IPS-20b (cell line): Measurements from ENCODE around the gene ZFR.
"Not testable (repeated sequence)": the region's sequence is repeated elsewhere in the genome, so short reads cannot be mapped to it uniquely, and the experiment has no call there.

Experiments used
- H3K27ac ChIP-seq: one replicate; pipeline ENCODE4 v1.5.1; 2013; ENCODE audit warnings: low read length
- H3K27me3 ChIP-seq: 2 replicates; pipeline ENCODE4 v1.6.1; 2013; ENCODE audit warnings: mild to moderate bottlenecking, low read length, inconsistent platforms; ENCODE audit not compliant: insufficient read depth
- H3K36me3 ChIP-seq: 2 replicates; pipeline ENCODE4 v1.6.1; 2013; ENCODE audit warnings: low read depth, mild to moderate bottlenecking, inconsistent platforms, low read length, moderate library complexity; ENCODE audit not compliant: insufficient read depth
- H3K4me1 ChIP-seq: 2 replicates; pipeline ENCODE4 v1.6.1; 2013; ENCODE audit warnings: mild to moderate bottlenecking, control low read depth, inconsistent platforms, low read length, moderate library complexity; ENCODE audit not compliant: insufficient read depth
- H3K4me3 ChIP-seq: 2 replicates; pipeline ENCODE4 v1.5.1; 2013; ENCODE audit warnings: mild to moderate bottlenecking, low read length, inconsistent platforms
- H3K9ac ChIP-seq: 2 replicates; pipeline ENCODE4 v1.6.1; 2013; ENCODE audit warnings: low read depth, mild to moderate bottlenecking, inconsistent platforms, low read length, moderate library complexity
- H3K9me3 ChIP-seq: 2 replicates; pipeline ENCODE4 v1.6.1; 2013; ENCODE audit warnings: mild to moderate bottlenecking, low read depth, low read length, inconsistent platforms; ENCODE audit not compliant: insufficient read depth

The ZFR gene

DNA sequence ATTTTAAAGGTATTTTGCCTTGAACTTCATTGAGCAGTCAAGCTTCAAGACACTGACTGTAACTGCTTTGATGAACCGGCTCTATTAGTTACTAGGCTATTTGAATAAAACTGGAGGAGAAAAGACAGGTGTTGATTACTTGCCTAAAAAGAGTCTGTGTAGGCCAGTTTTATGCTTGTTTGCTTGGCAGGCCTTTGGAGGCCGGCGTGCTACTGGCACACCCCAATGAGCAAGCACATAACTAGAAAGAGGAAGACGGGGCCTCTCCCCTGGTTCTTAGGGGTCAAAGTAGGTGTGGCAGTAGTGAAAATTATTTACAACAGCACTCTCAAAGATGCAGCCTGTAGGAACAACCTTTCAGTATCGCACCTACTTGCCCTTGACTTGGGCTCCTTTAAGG is 2.1 kb upstream of the ZFR start:
- H3K9me3 ChIP-seq = no peaks in the 10 kb centered on the region
- peaks cover 20% of the 10 kb centered on the region for H3K27me3 ChIP-seq
- H3K4me1 ChIP-seq = peaks cover 13% of the 10 kb centered on the region; the same call in 1 of the 2 replicates
- H3K4me3 ChIP-seq = no peak overlapping the region
- H3K36me3 ChIP-seq = no peaks in the 10 kb centered on the region
- no peak overlapping the region for H3K9ac ChIP-seq
- H3K27ac ChIP-seq = no peak overlapping the region

DNA sequence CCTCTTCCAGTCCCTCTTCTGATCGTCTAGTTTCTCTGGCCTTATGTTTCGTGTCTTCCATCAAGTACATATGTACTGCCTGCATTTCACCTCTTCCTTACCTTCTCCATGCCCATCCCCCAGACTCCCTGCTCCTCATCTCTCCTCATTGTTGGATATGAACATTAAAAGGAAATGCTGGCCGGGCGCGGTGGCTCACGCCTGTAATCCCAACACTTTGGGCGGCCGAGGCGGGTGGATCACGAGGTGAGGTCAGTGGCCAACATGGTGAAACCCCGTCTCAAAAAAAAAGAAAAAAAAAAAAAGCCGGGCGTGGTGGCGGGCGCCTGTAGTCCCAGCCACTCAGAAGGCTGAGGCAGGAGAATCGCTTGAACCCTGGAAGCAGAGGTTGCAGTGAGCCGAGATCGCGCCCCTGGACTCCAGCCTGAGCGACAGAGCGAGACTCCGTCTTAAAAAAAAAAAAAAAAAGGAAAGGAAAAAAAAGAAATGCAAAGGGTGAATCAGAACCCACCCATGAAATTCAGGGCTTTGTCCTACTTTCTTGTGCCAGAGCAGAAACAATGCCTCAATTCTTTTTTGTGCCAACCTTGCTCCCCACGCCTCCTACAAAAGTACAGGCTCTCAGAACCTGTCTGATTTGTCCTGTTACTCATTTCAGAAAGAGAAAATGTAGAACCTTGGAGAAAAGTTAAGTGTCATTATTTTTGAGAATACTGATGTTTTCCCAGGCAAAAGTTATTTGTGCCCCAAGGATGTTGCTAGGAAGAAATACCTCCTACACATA is 1.5 kb upstream of the ZFR start:
- no peak overlapping the region for H3K9ac ChIP-seq
- peaks cover 13% of the 10 kb centered on the region; the same call in 1 of the 2 replicates for H3K4me1 ChIP-seq
- no peak overlapping the region for H3K27ac ChIP-seq
- peak overlapping the region; percentile 82 for H3K4me3 ChIP-seq
- no peaks in the 10 kb centered on the region for H3K9me3 ChIP-seq
- peaks cover 20% of the 10 kb centered on the region for H3K27me3 ChIP-seq
- H3K36me3 ChIP-seq = no peaks in the 10 kb centered on the region

DNA sequence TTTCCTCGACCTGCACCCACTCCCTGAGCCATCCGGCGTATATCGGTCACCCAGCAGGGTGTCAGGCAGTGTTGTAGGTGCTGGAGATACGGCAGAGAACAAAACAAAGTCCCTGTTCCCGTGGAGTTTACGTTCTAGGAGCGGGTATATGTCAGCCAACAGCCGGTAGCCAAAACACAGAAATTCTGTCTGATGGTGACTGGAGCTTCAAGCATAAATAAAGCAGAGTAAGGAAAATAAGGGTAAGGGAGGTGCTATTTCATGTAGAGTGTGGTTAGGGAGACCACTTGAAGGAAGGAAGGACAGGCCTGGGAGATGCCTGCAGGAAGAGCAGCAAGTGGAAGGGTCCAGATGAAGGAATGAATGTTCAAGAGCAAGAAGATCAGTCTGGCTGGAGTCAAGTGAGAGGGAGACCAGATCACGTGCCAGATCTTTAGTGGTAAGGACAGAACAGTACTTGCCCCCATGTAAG is 783 bp upstream of the ZFR start:
- H3K4me1 ChIP-seq = peaks cover 13% of the 10 kb centered on the region; the same call in 1 of the 2 replicates
- no peaks in the 10 kb centered on the region for H3K9me3 ChIP-seq
- H3K4me3 ChIP-seq = peak overlapping the region; percentile 82
- no peak overlapping the region for H3K27ac ChIP-seq
- H3K9ac ChIP-seq = peak overlapping the region; percentile 85; the same call in 1 of the 2 replicates
- H3K36me3 ChIP-seq = no peaks in the 10 kb centered on the region
- peaks cover 20% of the 10 kb centered on the region for H3K27me3 ChIP-seq

DNA sequence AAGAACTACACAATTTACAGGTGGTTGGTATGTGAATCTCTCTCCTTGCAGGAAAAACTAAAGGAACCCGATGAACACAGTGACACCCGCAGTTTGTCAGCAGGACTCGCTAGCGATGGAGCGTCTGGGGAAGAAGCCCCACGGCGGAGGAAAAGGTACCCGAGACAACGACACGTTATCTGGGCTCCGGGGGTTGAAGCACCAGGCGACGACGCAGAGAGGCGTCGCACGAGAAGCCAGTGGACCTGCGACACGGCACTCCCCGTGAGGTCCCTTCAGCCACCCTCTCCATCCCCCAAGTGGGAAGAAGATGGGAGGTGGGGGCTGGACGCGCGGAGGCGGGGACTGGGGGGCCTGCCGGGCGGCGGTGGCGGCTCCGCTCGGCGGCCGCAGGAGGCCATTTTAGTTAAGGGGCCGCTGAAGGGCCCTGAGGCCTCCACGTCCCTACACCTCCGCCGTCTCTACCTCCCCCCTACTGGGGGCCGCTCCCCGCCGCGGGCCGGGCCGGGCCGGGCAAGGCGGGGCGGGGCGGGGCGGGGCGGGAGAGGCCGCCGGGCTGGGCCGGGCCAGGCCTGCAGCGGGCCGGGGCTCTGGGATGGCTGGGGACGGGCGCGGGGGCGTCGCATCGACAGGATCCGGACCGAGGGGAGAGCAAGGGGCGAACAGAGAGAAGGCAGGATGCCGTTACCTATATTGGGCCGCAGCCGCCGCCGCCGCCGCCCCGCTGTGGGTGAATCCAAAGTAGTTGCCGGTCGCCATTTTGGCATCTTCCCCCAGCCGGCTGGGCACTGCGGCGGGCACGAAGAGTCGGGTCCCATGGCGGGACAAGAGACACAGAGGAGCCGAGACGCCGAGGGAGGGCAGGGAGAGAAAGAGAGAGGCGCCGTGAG is 754 bp downstream of the ZFR start:
- Histone ChIP-seq H3K9me3 (no peaks in the 10 kb centered on the region), H3K4me3 (peak overlapping the region; percentile 83), H3K4me1 (peaks cover 21% of the 10 kb centered on the region; the same call in 1 of the 2 replicates), H3K36me3 (no peaks in the 10 kb centered on the region), H3K9ac (peak overlapping the region; percentile 85; the same call in 1 of the 2 replicates), H3K27me3 (peaks cover 20% of the 10 kb centered on the region), H3K27ac (peak overlapping the region; percentile 39)

DNA sequence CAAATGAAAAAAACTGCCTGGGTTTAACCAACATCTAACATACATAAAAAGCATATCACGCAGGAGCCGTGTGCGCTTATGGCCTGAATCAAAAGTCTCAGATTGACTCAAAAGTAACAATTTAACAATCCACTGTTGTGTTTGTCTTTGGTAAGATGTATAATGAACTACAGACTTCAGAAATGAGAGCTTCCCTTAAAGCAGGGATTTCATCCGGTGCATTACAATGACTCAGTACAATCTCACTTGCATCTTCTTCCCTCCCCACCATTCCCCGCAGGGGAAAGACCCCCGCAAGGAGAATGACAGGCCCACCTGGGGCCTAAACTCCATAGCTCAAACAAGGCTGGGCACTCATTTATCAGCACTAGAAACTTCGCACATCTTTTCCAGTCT is 1.4 kb downstream of the ZFR start:
- Histone ChIP-seq H3K36me3 (no peaks in the 10 kb centered on the region), H3K9ac (peak overlapping the region; percentile 47; the same call in 1 of the 2 replicates), H3K4me1 (peaks cover 21% of the 10 kb centered on the region; the same call in 1 of the 2 replicates), H3K4me3 (peak overlapping the region; percentile 83), H3K27ac (no peak overlapping the region), H3K9me3 (no peaks in the 10 kb centered on the region), H3K27me3 (peaks cover 20% of the 10 kb centered on the region)

DNA sequence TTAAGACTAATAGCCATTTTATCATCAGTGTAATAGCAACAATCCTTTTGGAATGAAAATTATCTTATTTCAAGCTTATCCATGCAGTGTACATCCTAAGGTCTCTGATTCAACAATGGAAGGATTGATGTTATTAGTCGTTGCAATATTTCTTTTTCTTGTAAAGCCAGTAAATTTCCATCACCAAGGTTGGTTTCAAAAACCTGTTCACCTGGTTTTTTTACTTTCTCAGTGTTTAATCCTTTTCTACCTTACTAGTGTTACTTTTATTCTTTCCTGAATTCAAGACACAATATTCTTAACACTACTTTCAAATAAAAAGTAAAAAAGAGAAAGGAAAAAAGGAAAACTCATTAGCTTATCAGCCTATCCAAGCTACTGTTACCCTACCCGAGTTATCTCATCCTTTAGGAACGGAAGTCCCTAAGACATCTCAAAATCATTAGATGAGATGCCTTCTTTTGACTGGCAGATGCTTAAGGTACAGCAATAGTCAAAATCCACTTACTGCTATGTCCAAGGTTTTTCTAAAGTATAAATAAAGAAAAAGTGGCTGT is 5.4 kb downstream of the ZFR start:
- no peak overlapping the region for H3K4me3 ChIP-seq
- no peak overlapping the region for H3K27ac ChIP-seq
- no peaks in the 10 kb centered on the region; the same call in 1 of the 2 replicates for H3K36me3 ChIP-seq
- H3K4me1 ChIP-seq = peaks cover 16% of the 10 kb centered on the region; the same call in 1 of the 2 replicates
- H3K9ac ChIP-seq = no peak overlapping the region
- no peaks in the 10 kb centered on the region for H3K27me3 ChIP-seq
- no peaks in the 10 kb centered on the region for H3K9me3 ChIP-seq

DNA sequence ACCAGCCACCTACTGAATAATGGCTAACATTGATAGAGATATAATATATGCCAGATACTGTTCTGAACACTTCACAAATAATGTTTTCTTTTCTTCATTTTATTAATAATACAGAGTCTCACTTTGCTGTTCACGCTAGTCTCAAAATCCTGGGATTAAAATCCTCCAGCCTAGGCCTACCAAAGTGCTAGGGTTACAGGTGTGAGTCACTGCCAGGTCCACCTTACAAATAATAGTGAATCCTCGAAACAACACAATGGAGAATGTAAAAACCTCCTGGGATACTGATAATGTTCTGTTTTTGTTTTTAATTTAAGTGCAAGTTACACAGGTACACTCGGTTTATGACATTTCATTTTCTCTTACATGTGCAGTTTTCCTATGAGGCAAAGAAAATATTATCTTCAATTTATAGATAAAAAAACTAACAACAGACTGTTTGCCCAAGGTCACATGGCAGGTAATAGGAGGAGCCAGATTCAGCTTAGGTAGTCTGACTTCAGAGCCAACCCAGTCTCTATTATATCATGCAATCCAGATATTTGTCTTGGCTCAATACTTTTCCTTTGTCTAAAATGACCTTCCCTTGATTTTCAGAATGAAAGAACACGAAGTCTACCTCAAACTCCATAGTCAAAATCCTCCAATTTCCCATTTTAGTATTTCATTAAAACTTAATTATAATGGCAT is 7.8 kb downstream of the ZFR start:
- peaks cover 8% of the 10 kb centered on the region; the same call in 1 of the 2 replicates for H3K4me1 ChIP-seq
- H3K9ac ChIP-seq = no peak overlapping the region
- H3K27me3 ChIP-seq = no peaks in the 10 kb centered on the region
- no peaks in the 10 kb centered on the region for H3K9me3 ChIP-seq
- H3K27ac ChIP-seq = no peak overlapping the region
- H3K4me3 ChIP-seq = no peak overlapping the region
- no peaks in the 10 kb centered on the region; the same call in 1 of the 2 replicates for H3K36me3 ChIP-seq

DNA sequence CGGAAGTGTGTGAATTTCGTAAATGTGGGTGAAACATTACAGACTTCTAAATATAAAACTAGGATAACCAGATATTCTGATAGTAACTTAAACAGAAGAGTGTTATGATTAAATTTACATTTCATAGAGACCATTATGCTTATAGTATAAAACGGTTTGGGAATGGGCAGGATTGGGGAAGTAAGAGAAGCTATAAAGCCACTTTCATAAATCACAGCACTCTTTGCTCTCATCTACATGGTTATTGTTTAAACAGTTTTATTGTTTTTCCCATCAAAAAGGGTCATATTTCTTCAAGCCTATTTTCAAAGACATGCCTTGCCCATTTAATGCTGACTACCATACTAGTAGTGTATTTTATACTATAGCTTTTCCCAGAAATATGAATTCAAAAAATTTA is 9.2 kb downstream of the ZFR start:
- Histone ChIP-seq H3K9me3 (no peaks in the 10 kb centered on the region), H3K27me3 (no peaks in the 10 kb centered on the region), H3K36me3 (no peaks in the 10 kb centered on the region; the same call in 1 of the 2 replicates), H3K9ac (no peak overlapping the region), H3K4me3 (no peak overlapping the region), H3K27ac (no peak overlapping the region), H3K4me1 (peaks cover 8% of the 10 kb centered on the region; the same call in 1 of the 2 replicates)

DNA sequence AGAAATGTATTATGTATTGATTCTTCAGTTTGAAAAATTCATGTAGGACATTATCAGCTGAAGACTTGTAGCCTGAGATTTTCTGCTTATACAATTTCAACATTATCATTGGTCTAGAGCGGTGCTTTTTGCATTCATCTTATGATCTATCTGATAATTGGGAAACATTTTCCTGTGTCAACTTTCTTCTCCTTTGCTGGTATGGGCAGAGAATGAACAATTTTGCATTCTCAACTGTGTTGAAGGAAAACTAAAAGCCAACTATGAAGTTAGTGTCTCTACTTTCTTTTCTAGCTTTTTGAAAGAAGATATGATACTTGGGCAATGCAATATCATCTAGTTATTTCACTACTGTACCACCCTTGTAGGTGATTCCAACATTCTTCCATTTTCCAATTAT is 10.3 kb downstream of the ZFR start:
- no peak overlapping the region for H3K4me3 ChIP-seq
- no peak overlapping the region for H3K9ac ChIP-seq
- H3K9me3 ChIP-seq = no peaks in the 10 kb centered on the region
- H3K27me3 ChIP-seq = no peaks in the 10 kb centered on the region
- H3K36me3 ChIP-seq = peaks cover 6% of the 10 kb centered on the region
- H3K27ac ChIP-seq = no peak overlapping the region
- H3K4me1 ChIP-seq = peaks cover 4% of the 10 kb centered on the region; the same call in 1 of the 2 replicates

DNA sequence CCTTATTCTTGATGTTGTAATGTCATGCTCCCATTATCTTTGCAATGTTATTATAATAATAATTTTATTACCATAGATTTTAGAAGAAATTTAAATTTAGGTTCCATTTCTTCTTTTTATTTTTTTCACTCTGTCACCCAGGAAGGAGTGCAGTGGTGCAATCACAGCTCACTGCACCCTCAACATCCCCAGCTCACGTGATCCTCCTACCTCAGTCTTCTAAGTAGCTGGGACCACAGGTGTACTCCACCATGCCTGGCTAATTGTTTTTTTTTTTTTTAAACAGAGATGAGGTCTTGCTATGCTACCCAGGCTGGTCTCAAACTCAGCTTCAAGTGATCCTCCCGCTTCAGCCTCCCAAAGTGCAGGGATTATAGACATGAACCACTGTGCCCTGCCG is 11.9 kb downstream of the ZFR start:
- Histone ChIP-seq H3K9me3 (peaks cover under 1% of the 10 kb centered on the region; the same call in 1 of the 2 replicates), H3K27me3 (no peaks in the 10 kb centered on the region), H3K9ac (no peak overlapping the region), H3K27ac (no peak overlapping the region), H3K4me3 (no peak overlapping the region), H3K4me1 (no peaks in the 10 kb centered on the region), H3K36me3 (peaks cover 20% of the 10 kb centered on the region)

DNA sequence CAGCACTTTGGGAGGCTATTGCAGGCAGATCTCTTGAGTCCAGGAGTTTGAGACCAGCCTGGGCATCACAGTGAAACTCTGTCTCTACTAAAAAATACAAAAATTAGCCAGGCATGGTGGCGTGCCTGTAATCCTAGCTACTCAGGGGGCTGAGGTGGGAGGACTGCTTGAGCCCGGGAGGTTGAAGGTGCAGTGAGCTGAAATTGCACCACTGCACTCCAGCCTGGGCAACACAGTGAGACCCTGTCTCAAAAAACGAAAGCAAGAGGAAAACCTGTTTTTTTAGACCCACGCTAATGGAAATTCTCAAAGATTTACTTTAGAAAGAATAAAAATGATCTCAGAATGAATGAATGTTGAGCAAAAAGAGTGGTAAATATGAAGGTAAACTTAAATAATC is 13.7 kb downstream of the ZFR start:
- not testable (repeated sequence) for H3K27ac ChIP-seq, H3K4me3 ChIP-seq, H3K27me3 ChIP-seq, H3K9ac ChIP-seq, H3K4me1 ChIP-seq
- Histone ChIP-seq H3K36me3 (peaks cover 31% of the 10 kb centered on the region), H3K9me3 (peaks cover 16% of the 10 kb centered on the region; the same call in 1 of the 2 replicates)
